HUDEP-2 (cell line): Measurements from ENCODE around the gene TBL1X.
A peak's percentile ranks its signal among the peaks of the same experiment; 100 is the strongest.
"Not testable (repeated sequence)": the region's sequence is repeated elsewhere in the genome, so short reads cannot be mapped to it uniquely, and the experiment has no call there.

Source experiments
- DNase-seq, 76 experiments: peaks; one replicate each; lab custom pipeline; 2025; ENCODE audit not compliant: unreplicated experiment in 76 of 76; lab: John Stamatoyannopoulos, UW

Gene TBL1X

GRCh38 chrX:9464435-9465371, at the start of gene TBL1X:
Gene TBL1X (plus strand): TSS chrX:9465058. CDS start chrX:9653587, 188,529 bp downstream.
- peak in 62 of 76 experiments; percentile 0 to 55 (median 24) for DNase-seq

- no peak for DNase-seq
Observed at GRCh38 chrX:9416562-9417348, 48.1 kb upstream of the TBL1X start.

GRCh38 chrX:9418262-9418661, 46.6 kb upstream of the TBL1X start:
- no peak for DNase-seq

- no peak for DNase-seq
Observed at GRCh38 chrX:9420275-9421265, 44.3 kb upstream of the TBL1X start.

- DNase-seq = no peak
Observed at GRCh38 chrX:9429767-9430166, 35.1 kb upstream of the TBL1X start.

GRCh38 chrX:9430346-9430921, 34.4 kb upstream of the TBL1X start:
- DNase-seq = no peak

- no peak for DNase-seq
Observed at GRCh38 chrX:9431281-9431680, 33.6 kb upstream of the TBL1X start.

GRCh38 chrX:9433596-9433995, 31.3 kb upstream of the TBL1X start:
- no peak for DNase-seq

GRCh38 chrX:9434051-9434550, 30.8 kb upstream of the TBL1X start:
- DNase-seq = no peak

GRCh38 chrX:9435086-9435485, 29.8 kb upstream of the TBL1X start:
- DNase-seq = not testable (repeated sequence)

GRCh38 chrX:9436812-9437211, 28.0 kb upstream of the TBL1X start:
- DNase-seq = no peak

- DNase-seq = no peak
Observed at GRCh38 chrX:9438933-9439494, 25.8 kb upstream of the TBL1X start.

- no peak for DNase-seq
Observed at GRCh38 chrX:9440116-9440844, 24.6 kb upstream of the TBL1X start.

GRCh38 chrX:9442056-9442455, 22.8 kb upstream of the TBL1X start:
- no peak for DNase-seq

GRCh38 chrX:9443327-9443726, 21.5 kb upstream of the TBL1X start:
- DNase-seq = no peak

- no peak for DNase-seq
Observed at GRCh38 chrX:9447906-9448305, 17.0 kb upstream of the TBL1X start.

- DNase-seq = no peak
Observed at GRCh38 chrX:9456250-9457074, 8.4 kb upstream of the TBL1X start.

GRCh38 chrX:9458034-9458433, 6.8 kb upstream of the TBL1X start:
- DNase-seq = not testable (repeated sequence)
